IPS-18a (cell line): ENCODE data around the gene MGLL.

ENCODE experiments used
- H3K27ac ChIP-seq: one replicate; pipeline ENCODE4 v1.5.1; 2013; ENCODE audit warnings: low read length
- H3K27me3 ChIP-seq: one replicate; pipeline ENCODE4 v1.6.1; 2013; ENCODE audit warnings: mild to moderate bottlenecking, low read length; ENCODE audit not compliant: control insufficient read depth, insufficient read depth
- H3K36me3 ChIP-seq: one replicate; pipeline ENCODE4 v1.6.1; 2013; ENCODE audit warnings: low read depth, low read length; ENCODE audit not compliant: control insufficient read depth
- H3K4me1 ChIP-seq: one replicate; pipeline ENCODE4 v1.6.1; 2013; ENCODE audit warnings: low read depth, low read length; ENCODE audit not compliant: control insufficient read depth
- H3K4me3 ChIP-seq: one replicate; pipeline ENCODE4 v1.5.1; 2013; ENCODE audit warnings: low read length
- H3K9ac ChIP-seq: one replicate; pipeline ENCODE4 v1.6.1; 2013; ENCODE audit warnings: mild to moderate bottlenecking, low read length, moderate library complexity
- H3K9me3 ChIP-seq: one replicate; pipeline ENCODE4 v1.6.1; 2013; ENCODE audit warnings: low read depth, low read length; ENCODE audit not compliant: control insufficient read depth

Gene MGLL

DNA sequence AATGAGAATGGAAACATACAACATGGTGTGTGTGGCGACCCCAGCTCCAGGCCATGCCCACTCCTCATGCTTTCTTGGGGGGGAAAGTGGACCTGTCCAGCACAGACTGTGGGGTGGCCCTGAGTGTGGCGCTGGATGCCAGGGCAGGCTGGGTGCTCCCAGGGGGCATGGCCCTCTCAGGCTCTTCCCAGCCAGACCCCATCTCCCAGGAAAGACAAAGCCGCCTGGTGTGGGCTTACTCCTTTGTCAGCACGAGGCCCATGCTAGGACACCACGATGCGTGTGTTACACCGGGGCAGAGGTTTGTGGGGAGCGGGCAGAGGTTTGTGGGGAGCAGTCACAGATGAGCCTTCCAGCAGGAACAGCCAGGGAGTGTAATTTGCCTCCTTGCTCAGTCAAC lies 81.1 kb downstream of the MGLL start:
- H3K4me1 ChIP-seq: no peaks in the 10 kb centered on the region
- H3K4me3 ChIP-seq: no peak overlapping the region
- no peak overlapping the region for H3K27ac ChIP-seq
- H3K27me3 ChIP-seq: no peaks in the 10 kb centered on the region
- no peaks in the 10 kb centered on the region for H3K36me3 ChIP-seq
- no peaks in the 10 kb centered on the region for H3K9me3 ChIP-seq
- no peak overlapping the region for H3K9ac ChIP-seq

DNA sequence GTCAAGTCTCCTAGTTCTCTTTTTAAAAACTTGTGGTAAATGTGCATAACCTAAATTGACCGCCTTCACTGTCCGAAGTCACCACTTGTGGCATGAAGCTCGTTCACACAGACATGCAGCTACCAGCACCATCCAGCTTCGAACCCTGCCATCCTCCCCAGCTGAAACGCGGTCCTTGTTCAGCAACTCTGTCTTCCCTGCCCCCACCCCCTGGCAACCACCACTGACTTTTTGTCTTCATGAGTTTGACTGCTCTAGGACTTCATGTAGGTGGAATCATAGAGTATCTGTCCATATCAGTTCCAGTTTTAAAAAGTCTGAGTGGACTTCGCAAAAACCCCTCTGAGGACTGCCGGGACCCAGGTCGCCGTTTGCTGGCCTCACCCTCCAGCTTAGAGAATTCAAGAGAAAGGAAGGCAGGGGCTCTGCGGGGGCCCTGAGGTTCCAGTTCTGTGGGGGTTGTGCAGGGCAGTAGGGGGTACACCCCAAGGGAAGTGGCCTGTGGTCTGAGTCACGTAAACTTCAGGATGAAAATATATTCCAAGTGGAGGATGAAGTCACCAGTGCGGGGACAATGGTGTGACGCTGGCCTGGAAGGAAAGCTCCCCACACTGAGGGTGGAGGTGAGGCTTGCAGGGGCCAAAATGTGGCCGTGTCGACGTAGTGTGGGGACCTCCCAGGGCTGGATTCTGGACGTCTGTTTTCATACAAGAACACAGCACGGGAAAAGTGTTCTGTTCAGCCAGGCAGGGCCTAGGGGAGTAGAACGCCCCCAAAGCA lies 82.0 kb downstream of the MGLL start:
- Histone ChIP-seq H3K27ac (no peak overlapping the region), H3K27me3 (peaks cover 3% of the 10 kb centered on the region), H3K4me3 (no peak overlapping the region), H3K4me1 (no peaks in the 10 kb centered on the region), H3K9me3 (no peaks in the 10 kb centered on the region), H3K36me3 (no peaks in the 10 kb centered on the region), H3K9ac (no peak overlapping the region)

DNA sequence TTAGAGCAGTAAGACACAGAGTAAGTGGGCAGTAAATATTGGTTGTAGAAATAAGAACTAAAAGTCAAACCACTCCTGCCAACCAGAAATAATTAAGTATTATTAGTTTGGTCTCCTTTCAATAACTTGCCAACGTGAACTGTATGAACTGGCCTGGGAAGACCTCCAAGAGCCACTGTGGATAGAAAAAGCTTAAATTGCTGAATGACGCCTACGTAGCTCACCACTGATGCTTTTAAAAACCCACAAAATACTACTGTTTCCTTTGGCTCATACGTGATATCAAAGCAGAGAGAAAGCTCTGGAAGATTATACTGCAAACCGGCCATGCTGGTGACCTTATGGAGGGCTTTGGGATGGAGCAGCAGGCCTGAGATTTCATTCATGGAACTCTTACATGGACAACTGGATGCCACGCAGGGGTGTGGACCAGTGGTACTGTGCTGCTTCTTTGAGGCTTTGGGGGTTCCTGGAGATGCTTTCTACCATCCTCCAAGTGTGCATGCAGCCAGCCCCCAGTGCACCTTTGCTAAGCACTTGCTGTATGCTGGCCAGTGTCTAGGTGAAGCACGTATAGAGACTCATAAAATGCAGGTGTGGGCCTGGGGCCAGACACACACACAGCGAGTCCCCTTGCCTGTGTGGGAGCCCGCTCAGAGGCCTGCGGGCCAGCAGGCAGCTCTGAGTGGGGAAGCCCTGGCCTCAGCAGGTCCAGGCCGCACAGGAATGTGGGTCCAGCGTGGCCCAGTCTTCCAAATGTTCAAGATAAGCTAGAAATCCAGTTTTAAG lies 82.8 kb downstream of the MGLL start:
- Histone ChIP-seq H3K4me3 (no peak overlapping the region), H3K27me3 (peaks cover 9% of the 10 kb centered on the region), H3K9ac (no peak overlapping the region), H3K4me1 (peaks cover 4% of the 10 kb centered on the region), H3K9me3 (no peaks in the 10 kb centered on the region), H3K36me3 (no peaks in the 10 kb centered on the region), H3K27ac (no peak overlapping the region)

DNA sequence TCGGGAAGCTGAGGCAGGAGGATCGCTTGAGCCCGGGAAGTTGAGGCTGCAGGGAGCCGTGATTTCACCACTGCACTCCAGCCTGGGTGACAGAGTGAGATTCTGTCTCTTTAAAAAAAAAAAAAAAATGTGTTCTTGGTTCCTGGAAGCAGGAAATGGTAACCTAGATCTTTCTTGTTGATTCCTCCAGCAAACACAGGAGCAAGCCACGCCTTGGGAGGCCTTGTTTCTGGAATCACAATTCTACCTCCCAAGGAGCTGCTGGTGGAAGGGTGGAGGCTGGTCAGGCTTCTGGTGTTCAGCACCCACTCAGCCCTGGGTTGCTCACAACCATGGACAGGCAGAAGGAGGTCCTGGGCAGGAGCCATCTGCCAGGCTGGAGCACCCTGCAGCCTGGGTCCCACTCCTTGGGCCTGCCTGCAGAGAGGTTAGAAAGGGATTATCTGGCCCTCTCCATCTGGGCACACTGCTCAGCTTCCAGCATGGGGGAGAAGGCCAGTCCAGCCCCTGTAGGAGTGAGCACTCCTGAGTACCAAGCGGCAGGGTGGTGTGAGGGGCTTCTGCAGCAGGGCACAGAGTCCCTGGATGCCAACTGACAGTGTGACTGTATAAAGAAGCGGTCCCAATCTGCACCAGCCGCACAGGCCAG lies 84.0 kb downstream of the MGLL start:
- Histone ChIP-seq H3K9ac (no peak overlapping the region), H3K27ac (no peak overlapping the region), H3K27me3 (peaks cover 16% of the 10 kb centered on the region), H3K4me3 (no peak overlapping the region), H3K4me1 (peaks cover 6% of the 10 kb centered on the region), H3K36me3 (no peaks in the 10 kb centered on the region), H3K9me3 (no peaks in the 10 kb centered on the region)

DNA sequence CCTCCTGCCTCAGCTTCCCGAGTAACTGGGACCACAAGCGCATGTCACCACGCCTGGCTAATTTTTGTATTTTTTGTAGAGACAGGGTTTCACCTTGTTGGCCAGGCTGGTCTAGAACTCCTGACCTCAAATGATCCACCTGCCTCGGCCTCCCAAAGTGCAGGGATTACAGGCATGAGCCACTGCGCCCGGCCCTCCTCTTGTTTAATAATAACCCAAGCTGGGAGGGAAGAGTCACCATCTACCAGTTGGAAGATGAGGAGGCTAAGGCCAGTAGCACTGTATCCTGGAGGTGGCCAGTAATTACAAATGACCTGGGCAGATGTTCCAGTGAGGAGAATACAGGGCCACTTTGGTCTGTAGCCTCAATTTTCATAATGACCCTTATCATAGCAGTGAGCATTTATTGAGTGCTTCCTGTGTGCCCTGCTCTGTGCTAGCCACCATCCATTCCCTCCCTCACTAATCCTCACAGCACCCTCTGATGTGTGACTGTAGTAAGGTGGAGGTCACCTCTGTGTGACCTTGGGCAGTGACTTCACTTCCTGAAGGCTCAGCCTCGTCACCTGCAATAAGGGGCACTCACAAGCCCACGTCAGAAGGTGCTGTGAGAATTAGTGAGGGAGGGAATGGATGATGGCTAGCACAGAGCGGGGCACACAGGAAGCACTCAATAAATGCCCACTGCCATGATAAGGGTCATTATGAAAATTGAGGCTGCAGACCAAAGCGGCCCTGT lies 85.3 kb downstream of the MGLL start:
- H3K9ac ChIP-seq: no peak overlapping the region
- H3K4me3 ChIP-seq: no peak overlapping the region
- peaks cover 20% of the 10 kb centered on the region for H3K27me3 ChIP-seq
- H3K27ac ChIP-seq: no peak overlapping the region
- no peaks in the 10 kb centered on the region for H3K36me3 ChIP-seq
- no peaks in the 10 kb centered on the region for H3K9me3 ChIP-seq
- peaks cover 15% of the 10 kb centered on the region for H3K4me1 ChIP-seq

DNA sequence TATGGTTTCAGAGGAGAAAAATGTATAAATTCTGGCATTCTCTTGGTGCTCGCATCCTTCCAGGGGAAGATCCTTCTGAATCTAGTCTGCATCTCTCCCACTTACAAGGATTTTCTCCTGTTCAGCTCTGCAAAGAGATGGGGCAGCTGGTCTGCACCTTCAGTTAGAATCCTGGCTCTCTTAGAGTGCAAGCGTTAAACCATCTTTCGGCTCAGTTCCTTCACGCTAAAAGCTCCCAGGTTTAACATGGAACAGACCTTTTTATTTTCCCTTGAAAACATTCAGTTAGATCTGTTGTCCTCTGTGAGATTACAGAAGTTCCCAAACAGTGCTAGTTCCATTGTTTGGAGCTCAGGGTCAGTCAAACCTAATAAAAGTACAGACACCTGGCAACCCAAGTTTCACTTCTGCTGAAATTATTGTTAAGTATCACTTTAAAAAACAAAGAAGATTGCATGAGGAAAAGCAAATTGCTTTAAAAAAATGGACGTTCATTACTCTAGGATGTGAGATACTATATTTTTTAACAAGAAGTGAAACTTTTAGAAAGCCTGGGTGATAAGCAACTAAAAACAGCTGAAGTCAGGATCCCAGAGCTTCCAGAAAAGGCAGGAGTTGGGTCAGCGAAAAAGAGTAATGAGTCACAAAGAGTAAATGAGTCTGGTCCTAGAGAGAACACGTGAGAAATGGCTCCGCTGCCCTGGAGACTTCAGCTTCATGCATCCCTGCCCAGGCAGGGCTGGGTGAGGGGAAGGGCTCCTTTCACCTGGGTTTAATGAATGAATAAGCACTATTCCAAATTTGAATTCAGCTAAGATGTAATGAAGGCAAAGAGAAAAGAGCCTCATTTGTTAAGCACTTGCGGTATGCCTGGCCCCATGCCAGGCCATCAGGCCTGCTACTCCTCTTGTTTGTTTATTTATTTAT lies 86.3 kb downstream of the MGLL start:
- no peaks in the 10 kb centered on the region for H3K9me3 ChIP-seq
- no peak overlapping the region for H3K4me3 ChIP-seq
- H3K4me1 ChIP-seq: peaks cover 22% of the 10 kb centered on the region
- no peak overlapping the region for H3K9ac ChIP-seq
- peaks cover 20% of the 10 kb centered on the region for H3K27me3 ChIP-seq
- H3K27ac ChIP-seq: no peak overlapping the region
- H3K36me3 ChIP-seq: no peaks in the 10 kb centered on the region

DNA sequence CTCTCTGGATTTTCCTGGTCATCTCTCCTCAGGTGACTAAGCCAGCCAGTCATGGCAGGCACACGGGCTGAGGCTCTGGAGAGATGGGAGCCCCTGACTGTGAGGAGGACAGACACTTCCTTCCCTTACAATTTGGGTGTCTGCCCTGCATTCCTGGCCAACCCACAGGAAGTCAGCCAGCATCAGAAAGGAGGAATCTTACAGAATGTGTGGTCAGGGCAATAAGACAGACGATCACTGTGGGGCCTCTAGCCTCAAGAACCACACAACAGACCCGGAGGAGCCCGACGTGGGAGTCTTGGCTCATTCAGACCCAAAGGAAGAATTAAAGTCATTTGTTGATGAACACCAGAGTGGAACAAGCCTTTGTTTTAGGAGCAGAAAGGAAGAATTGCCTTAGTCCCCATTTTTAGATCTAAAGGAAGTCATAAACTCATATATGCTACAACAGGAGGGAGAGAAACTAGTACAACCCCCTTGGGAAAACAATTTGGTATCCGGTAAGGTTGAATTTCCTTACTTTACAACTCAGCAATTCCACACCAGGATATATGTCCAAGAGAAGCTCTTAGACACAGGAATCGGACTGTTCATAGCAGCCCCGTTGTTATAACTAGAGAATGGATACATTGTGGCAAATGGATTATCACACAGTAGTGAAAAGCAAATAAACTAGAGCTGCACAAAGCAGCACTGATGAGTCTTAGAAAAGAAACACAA lies 87.4 kb downstream of the MGLL start:
- Histone ChIP-seq H3K36me3 (no peaks in the 10 kb centered on the region), H3K9me3 (no peaks in the 10 kb centered on the region), H3K4me1 (peaks cover 22% of the 10 kb centered on the region), H3K27me3 (peaks cover 24% of the 10 kb centered on the region), H3K4me3 (no peak overlapping the region), H3K9ac (no peak overlapping the region), H3K27ac (no peak overlapping the region)

DNA sequence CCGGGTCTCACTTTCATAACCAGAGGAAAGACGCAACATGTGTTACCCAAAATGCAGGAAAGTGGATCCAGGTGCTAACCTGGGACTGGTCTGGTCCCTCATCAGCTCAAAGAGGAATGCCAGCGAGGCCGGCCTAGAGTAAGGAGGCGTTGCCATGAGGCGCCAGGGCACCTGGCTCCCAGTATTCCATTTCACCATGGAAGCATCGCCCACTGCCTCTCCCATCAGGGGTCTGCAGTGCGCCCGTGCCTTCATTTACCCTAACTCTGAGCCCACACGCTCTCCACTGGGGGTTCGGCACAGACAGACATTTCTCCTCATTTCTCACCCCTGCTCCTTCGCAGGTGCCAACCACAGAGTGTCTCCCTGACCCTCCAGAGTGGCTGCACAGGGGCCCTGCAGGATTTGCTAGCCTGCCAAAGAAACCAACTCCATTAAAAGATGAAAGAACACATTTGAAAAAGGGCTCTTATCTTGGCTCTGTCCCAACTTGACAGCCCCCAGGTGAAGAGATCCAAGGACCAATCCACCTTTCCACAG lies 88.1 kb downstream of the MGLL start:
- no peaks in the 10 kb centered on the region for H3K9me3 ChIP-seq
- peaks cover 22% of the 10 kb centered on the region for H3K4me1 ChIP-seq
- H3K27ac ChIP-seq: no peak overlapping the region
- no peaks in the 10 kb centered on the region for H3K36me3 ChIP-seq
- peaks cover 24% of the 10 kb centered on the region for H3K27me3 ChIP-seq
- no peak overlapping the region for H3K4me3 ChIP-seq
- H3K9ac ChIP-seq: no peak overlapping the region

DNA sequence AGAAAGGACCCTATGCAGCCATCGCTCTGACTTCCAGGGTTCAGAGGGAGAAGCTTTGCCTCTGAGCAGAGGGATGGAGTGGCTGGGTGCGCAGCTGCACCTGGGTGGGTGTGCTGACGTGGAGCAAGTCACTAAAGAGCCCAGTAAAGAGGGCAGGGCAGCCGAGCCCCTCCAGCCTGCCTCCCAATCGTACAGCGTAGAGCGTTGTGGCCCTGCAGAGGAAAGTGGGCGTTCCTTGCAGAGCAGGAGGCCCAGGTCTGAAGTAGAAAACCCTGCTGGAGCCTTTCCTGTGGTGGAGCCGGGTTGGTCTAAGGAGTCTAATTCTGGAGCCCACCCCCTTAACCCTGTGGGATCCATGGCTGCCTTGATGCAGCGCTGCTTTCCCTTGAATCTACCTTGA lies 88.5 kb downstream of the MGLL start:
- peaks cover 24% of the 10 kb centered on the region for H3K27me3 ChIP-seq
- peaks cover 22% of the 10 kb centered on the region for H3K4me1 ChIP-seq
- H3K9ac ChIP-seq: no peak overlapping the region
- no peak overlapping the region for H3K4me3 ChIP-seq
- no peaks in the 10 kb centered on the region for H3K36me3 ChIP-seq
- H3K27ac ChIP-seq: no peak overlapping the region
- no peaks in the 10 kb centered on the region for H3K9me3 ChIP-seq

DNA sequence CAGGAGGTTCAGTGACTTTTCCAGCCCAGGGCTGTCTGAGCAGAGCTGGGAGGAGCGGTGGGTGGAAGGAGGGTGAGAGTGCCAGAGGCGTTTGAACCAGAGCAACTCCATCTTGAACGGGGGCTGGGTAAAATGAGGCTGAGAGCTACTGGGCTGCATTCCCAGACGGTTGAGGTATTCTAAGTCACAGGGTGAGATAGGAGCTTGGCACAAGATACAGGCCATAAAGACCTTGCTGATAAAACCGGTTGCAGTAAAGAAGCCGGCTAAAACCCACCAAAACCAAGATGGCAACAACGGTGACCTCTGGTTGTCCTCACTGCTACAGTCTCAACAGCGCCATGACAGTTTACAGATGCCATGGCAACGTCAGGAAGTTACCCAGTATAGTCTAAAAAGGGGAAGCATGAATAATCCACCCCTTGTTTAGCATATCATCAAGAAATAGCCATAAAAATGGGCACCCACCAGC lies 89.4 kb downstream of the MGLL start:
- no peak overlapping the region for H3K9ac ChIP-seq

More for the DNA sequence above, 89.4 kb downstream of the MGLL start:
- Histone ChIP-seq H3K9me3 (no peaks in the 10 kb centered on the region), H3K27ac (no peak overlapping the region), H3K4me3 (no peak overlapping the region), H3K4me1 (peaks cover 22% of the 10 kb centered on the region), H3K27me3 (peaks cover 24% of the 10 kb centered on the region), H3K36me3 (no peaks in the 10 kb centered on the region)
